Esophagus (tissue), 2 donors: Measurements from ENCODE around the gene ZNF576. TPM values are rescaled to one million over a fixed set of nuclear protein-coding genes. Genes with fewer than 3 reads are reported as not detected.
"Not testable (repeated sequence)": the region's sequence is repeated elsewhere in the genome, so short reads cannot be mapped to it uniquely, and the experiment has no call there.

ENCODE experiments used
- H3K27ac ChIP-seq, 2 donors: one replicate each; pipeline ENCODE4 v1.5.1; 2013; ENCODE audit warnings: low read depth in 2 of 2, mild to moderate bottlenecking in 2 of 2, inconsistent platforms in 1 of 2, low read length in 1 of 2, moderate library complexity in 1 of 2
- H3K27me3 ChIP-seq, 2 donors: one replicate each; pipeline ENCODE4 v1.6.1; 2013; ENCODE audit warnings: low read length in 2 of 2, control low read depth in 1 of 2, mild to moderate bottlenecking in 1 of 2; ENCODE audit not compliant: insufficient read depth in 2 of 2, control insufficient read depth in 1 of 2
- H3K36me3 ChIP-seq, 2 donors: one replicate each; pipeline ENCODE4 v1.6.1; 2013; ENCODE audit warnings: low read length in 1 of 2; ENCODE audit not compliant: control insufficient read depth in 2 of 2, insufficient read depth in 2 of 2
- H3K4me1 ChIP-seq, 2 donors: one replicate each; pipeline ENCODE4 v1.6.1; 2013; ENCODE audit warnings: low read length in 1 of 2; ENCODE audit not compliant: control insufficient read depth in 2 of 2, insufficient read depth in 2 of 2
- H3K4me3 ChIP-seq, 2 donors: one replicate each; pipeline ENCODE4 v1.5.1; 2013; ENCODE audit warnings: low read length in 2 of 2, mild to moderate bottlenecking in 2 of 2, low read depth in 1 of 2, moderate library complexity in 1 of 2
- H3K9me3 ChIP-seq, 2 donors: one replicate each; pipeline ENCODE4 v1.6.1; 2013; ENCODE audit warnings: mild to moderate bottlenecking in 2 of 2, low read depth in 1 of 2, low read length in 1 of 2, moderate library complexity in 1 of 2; ENCODE audit not compliant: control insufficient read depth in 2 of 2, insufficient read depth in 1 of 2
- WGBS, 2 donors: extraction: QIAGEN DNeasy Blood & Tissue Kit; methylation state at CpG; one replicate each; pipeline ENCODE4 v1.1.7; 2013; 5-methylcytosine and 5-hydroxymethylcytosine counted together
- polyA plus RNA-seq, 2 donors: library from polyadenylated mRNA; stranded (reverse); fragments of 200-250 nt; gene quantifications; one replicate each; pipeline ENCODE4 v1.2.3, GENCODE V29; 2013
- donor health status: healthy with polysubstance abuse.
- donor health status: Bipolar disorder and iron deficiency.

The ZNF576 gene
- polyA plus RNA-seq, 2 donors = 6.8 to 13.0 TPM

GRCh38 chr19:43643326-43643725 lies 46.9 kb downstream of the ZNF576 start:
- Histone ChIP-seq H3K27me3 (no peaks in the 10 kb centered on the region), H3K4me1 (peaks cover 5 to 15% of the 10 kb centered on the region in 2 donors), H3K36me3 (no peaks in the 10 kb centered on the region), H3K9me3 (no peaks in the 10 kb centered on the region), H3K4me3 (no peak overlapping the region), H3K27ac (no peak overlapping the region)
- WGBS, 2 donors = 63 to 66% methylated on average over 3 of the region's 3 CpGs

GRCh38 chr19:43644181-43644580 lies 47.8 kb downstream of the ZNF576 start:
- no peaks in the 10 kb centered on the region for H3K9me3 ChIP-seq
- 74 to 78% methylated on average over 13 of the region's 13 CpGs for WGBS, 2 donors

GRCh38 chr19:43648633-43649032 lies 52.2 kb downstream of the ZNF576 start:
- no peaks in the 10 kb centered on the region for H3K4me1 ChIP-seq
- peaks cover 0 to 4% of the 10 kb centered on the region in 2 donors for H3K36me3 ChIP-seq
- no peak overlapping the region for H3K4me3 ChIP-seq
- WGBS, 2 donors = 96 to 97% methylated on average over 6 of the region's 6 CpGs
- H3K9me3 ChIP-seq = no peaks in the 10 kb centered on the region
- H3K27ac ChIP-seq = no peak overlapping the region
- H3K27me3 ChIP-seq = no peaks in the 10 kb centered on the region

More at GRCh38 chr19:43644181-43644580, 47.8 kb downstream of the ZNF576 start:
- Histone ChIP-seq H3K4me3 (no peak overlapping the region), H3K36me3 (peaks cover 0 to 4% of the 10 kb centered on the region in 2 donors), H3K4me1 (peaks cover 5 to 10% of the 10 kb centered on the region in 2 donors), H3K27ac (no peak overlapping the region), H3K27me3 (no peaks in the 10 kb centered on the region)

- Histone ChIP-seq H3K27me3 (no peaks in the 10 kb centered on the region), H3K4me3 (no peak overlapping the region), H3K36me3 (peaks cover 0 to 4% of the 10 kb centered on the region in 2 donors), H3K9me3 (no peaks in the 10 kb centered on the region), H3K27ac (no peak overlapping the region), H3K4me1 (no peaks in the 10 kb centered on the region)
- WGBS, 2 donors = 72 to 82% methylated on average over 2 of the region's 2 CpGs
Observed at GRCh38 chr19:43649514-43649913, 53.1 kb downstream of the ZNF576 start.

GRCh38 chr19:43650276-43650675 lies 53.9 kb downstream of the ZNF576 start:
- WGBS, 2 donors = 90 to 95% methylated on average over 7 of the region's 7 CpGs
- not testable (repeated sequence) for H3K9me3 ChIP-seq, H3K4me3 ChIP-seq, H3K27me3 ChIP-seq, H3K36me3 ChIP-seq, H3K4me1 ChIP-seq, H3K27ac ChIP-seq

Other genes with a start within 250 kb of the ZNF576 start
- gene CD177, start 242.9 kb upstream of the ZNF576 start, polyA plus RNA-seq = under 1 TPM; 0.06 to 0.53 TPM
- gene TEX101, start 181.7 kb upstream of the ZNF576 start, polyA plus RNA-seq = 1 to 10 TPM in 1 of 2 donors, under 1 TPM in 1; 0.96 to 2.4 TPM
- gene LYPD3, start 131.0 kb upstream of the ZNF576 start, polyA plus RNA-seq = 100 to 1,000 TPM; 208 to 770 TPM
- 10 to 100 TPM; 58.1 to 70.1 TPM for gene PHLDB3, start 91.8 kb upstream of the ZNF576 start, polyA plus RNA-seq
- gene ETHE1, start 69.4 kb upstream of the ZNF576 start, polyA plus RNA-seq = 10 to 100 TPM; 50.5 to 78.9 TPM
- 1 to 10 TPM in 1 of 2 donors, under 1 TPM in 1; 0.59 to 1.0 TPM for gene ZNF575, start 63.4 kb upstream of the ZNF576 start, polyA plus RNA-seq
- gene XRCC1, start 21.1 kb upstream of the ZNF576 start, polyA plus RNA-seq = 10 to 100 TPM; 13.7 to 14.4 TPM
- 10 to 100 TPM; 13.5 to 17.6 TPM for gene PINLYP, start 20.8 kb upstream of the ZNF576 start, polyA plus RNA-seq
- gene IRGQ, start 461 bp upstream of the ZNF576 start, polyA plus RNA-seq = 1 to 10 TPM; 3.1 to 4.1 TPM
- gene SRRM5, start 15.5 kb downstream of the ZNF576 start, polyA plus RNA-seq = under 1 TPM; 0.14 to 0.71 TPM
- gene ZNF428, start 23.0 kb downstream of the ZNF576 start, polyA plus RNA-seq = 10 to 100 TPM; 20.4 to 27.3 TPM
- gene CADM4, start 43.3 kb downstream of the ZNF576 start, polyA plus RNA-seq = 10 to 100 TPM in 1 of 2 donors, 1 to 10 TPM in 1; 9.7 to 21.7 TPM
- gene PLAUR, start 73.6 kb downstream of the ZNF576 start, polyA plus RNA-seq = 1 to 10 TPM; 5.4 to 5.6 TPM
- not detected for gene IRGC, start 119.5 kb downstream of the ZNF576 start, polyA plus RNA-seq
- 10 to 100 TPM; 15.8 to 23.2 TPM for gene SMG9, start 158.4 kb downstream of the ZNF576 start, polyA plus RNA-seq
- gene KCNN4, start 184.4 kb downstream of the ZNF576 start, polyA plus RNA-seq = 1 to 10 TPM; 3.9 to 4.6 TPM
- gene LYPD5, start 205.9 kb downstream of the ZNF576 start, polyA plus RNA-seq = 10 to 100 TPM in 1 of 2 donors, 1 to 10 TPM in 1; 3.8 to 12.3 TPM
- gene ZNF283, start 230.7 kb downstream of the ZNF576 start, polyA plus RNA-seq = 1 to 10 TPM; 1.6 to 3.2 TPM